DOHH2 (cell line): ENCODE data around the gene KRTAP26-1.

Experiments used
- H3F3A ChIP-seq: fragments of 200-600 bp; sonication (generic), shearing (Covaris generic); 2 replicates; pipeline ENCODE4 v1.6.0; 2016; ENCODE audit warnings: antibody characterized with exemption, mild to moderate bottlenecking; ENCODE audit not compliant: control insufficient read depth, insufficient read depth
- H3K27ac ChIP-seq: fragments of 200-600 bp; sonication (generic); 2 replicates; pipeline ENCODE4 v1.5.1; 2014; ENCODE audit warnings: low read depth, mild to moderate bottlenecking, low read length, moderate library complexity
- H3K27me3 ChIP-seq: fragments of 200-600 bp; sonication (generic); 2 replicates; pipeline ENCODE4 v1.6.1; 2014; ENCODE audit warnings: mild to moderate bottlenecking, low read length, mixed read lengths; ENCODE audit not compliant: control insufficient read depth
- H3K36me3 ChIP-seq: fragments of 200-600 bp; sonication (generic); 2 replicates; pipeline ENCODE4 v1.6.1; 2014; ENCODE audit warnings: mild to moderate bottlenecking, low read length, moderate library complexity, mixed read lengths; ENCODE audit not compliant: control insufficient read depth
- H3K4me1 ChIP-seq: fragments of 200-600 bp; sonication (generic); 2 replicates; pipeline ENCODE4 v1.6.1; 2014; ENCODE audit warnings: mild to moderate bottlenecking, low read length, mixed read lengths; ENCODE audit not compliant: control insufficient read depth
- H3K4me2 ChIP-seq: fragments of 200-600 bp; sonication (generic); 2 replicates; pipeline ENCODE4 v1.6.0; 2014; ENCODE audit warnings: mild to moderate bottlenecking, low read length, moderate library complexity
- H3K4me3 ChIP-seq: fragments of 200-600 bp; sonication (generic); 2 replicates; pipeline ENCODE4 v1.5.1; 2014; ENCODE audit warnings: mild to moderate bottlenecking, low read length, mixed read lengths
- H3K79me2 ChIP-seq: fragments of 200-600 bp; sonication (generic); 2 replicates; pipeline ENCODE4 v1.6.1; 2014; ENCODE audit warnings: mild to moderate bottlenecking, low read length, mixed read lengths; ENCODE audit not compliant: control insufficient read depth
- H3K9me2 ChIP-seq: fragments of 200-600 bp; sonication (generic); replicated peaks from 2 replicates; pipeline ENCODE4 v1.6.1; 2014; ENCODE audit warnings: mild to moderate bottlenecking, low read length, mixed read lengths; ENCODE audit not compliant: control insufficient read depth
- H3K9me3 ChIP-seq: fragments of 200-600 bp; sonication (generic); 2 replicates; pipeline ENCODE4 v1.6.1; 2014; ENCODE audit warnings: antibody characterized with exemption, low read length, mixed read lengths; ENCODE audit not compliant: control insufficient read depth, insufficient read depth
- H4K20me1 ChIP-seq: fragments of 200-600 bp; sonication (generic); 2 replicates; pipeline ENCODE4 v1.6.0; 2014; ENCODE audit warnings: low read depth, mild to moderate bottlenecking, antibody characterized with exemption, low read length, moderate library complexity; ENCODE audit not compliant: control insufficient read depth, insufficient read depth
- CTCF ChIP-seq: fragments of 200-600 bp; sonication (generic); IDR thresholded peaks from one replicate; pipeline ENCODE4 v1.5.1; 2014; ENCODE audit warnings: antibody characterized with exemption, mild to moderate bottlenecking, low read depth, low read length; ENCODE audit not compliant: poor library complexity, severe bottlenecking
- EZH2phosphoT487 ChIP-seq: fragments of 200-600 bp; sonication (generic); IDR thresholded peaks from 2 replicates; pipeline ENCODE4 v1.6.1; 2017; ENCODE audit warnings: borderline replicate concordance, mild to moderate bottlenecking, antibody characterized with exemption, low read length, moderate library complexity, mixed read lengths

The KRTAP26-1 gene

GRCh38 chr21:30289215-30289614 is 30.9 kb downstream of the KRTAP26-1 start, which contains the start of gene KRTAP25-1:
TSS of gene KRTAP25-1 (minus strand) at chr21:30289514. CDS start at chr21:30289490, 24 bp downstream.
- Histone ChIP-seq H3K4me1 (no peaks in the 10 kb centered on the region), H3K4me2 (no peak within 1 kb of the TSS), H3K9me3 (0 out of 2 replicates have a peak, but pooled peaks cover 2% of the 10 kb centered on the region), H3K27ac (no peak within 1 kb of the TSS), H3F3A (no peaks in the 10 kb centered on the region), H4K20me1 (no peaks in the 10 kb centered on the region), H3K4me3 (no peak within 1 kb of the TSS), H3K79me2 (no peaks in the 10 kb centered on the region), H3K27me3 (no peaks in the 10 kb centered on the region), H3K36me3 (no peaks in the 10 kb centered on the region), H3K9me2 (no peaks in the 10 kb centered on the region)
- TF ChIP-seq EZH2phosphoT487 = no peak
- TF ChIP-seq CTCF = no peak

GRCh38 chr21:30282850-30283249 is 37.3 kb downstream of the KRTAP26-1 start, which contains the start of gene KRTAP24-1:
TSS of gene KRTAP24-1 (minus strand) at chr21:30282950. CDS start at chr21:30282932, 18 bp downstream.
- H3K27ac ChIP-seq = no peak within 1 kb of the TSS
- H3K9me2 ChIP-seq = no peaks in the 10 kb centered on the region
- no peaks in the 10 kb centered on the region for H3K27me3 ChIP-seq
- no peak for TF ChIP-seq EZH2phosphoT487
- TF ChIP-seq CTCF = no peak
- no peak within 1 kb of the TSS for H3K4me2 ChIP-seq
- no peaks in the 10 kb centered on the region for H4K20me1 ChIP-seq
- no peaks in the 10 kb centered on the region for H3K4me1 ChIP-seq
- H3K4me3 ChIP-seq = no peak within 1 kb of the TSS
- no peaks in the 10 kb centered on the region for H3K79me2 ChIP-seq
- H3K9me3 ChIP-seq = 0 out of 2 replicates have a peak, but pooled peaks cover 2% of the 10 kb centered on the region
- no peaks in the 10 kb centered on the region for H3F3A ChIP-seq
- no peaks in the 10 kb centered on the region for H3K36me3 ChIP-seq

DNA sequence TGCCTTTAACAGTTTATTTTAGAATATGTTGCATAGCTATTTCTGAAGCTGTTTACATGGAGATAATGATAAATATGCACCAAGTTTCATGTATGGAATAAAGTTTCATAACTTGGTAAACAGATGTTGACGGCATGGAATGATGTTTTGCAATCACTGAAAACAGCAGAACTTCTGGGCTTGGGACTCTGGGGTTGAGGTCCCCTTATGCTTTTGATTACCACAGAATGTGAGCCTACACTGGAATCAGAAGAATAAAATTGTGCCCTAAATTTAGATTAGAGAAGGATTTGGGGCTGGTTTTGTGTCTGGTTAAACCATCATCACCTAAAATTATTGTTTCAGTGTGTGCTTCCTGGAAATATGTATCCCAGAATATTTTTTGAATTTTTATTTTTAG is 48.5 kb downstream of the KRTAP26-1 start:
- Histone ChIP-seq H3K27ac (no peak overlapping the region), H4K20me1 (no peaks in the 10 kb centered on the region), H3K27me3 (no peaks in the 10 kb centered on the region), H3K9me2 (no peaks in the 10 kb centered on the region), H3K79me2 (no peaks in the 10 kb centered on the region), H3K4me2 (no peak overlapping the region), H3K4me3 (no peak overlapping the region), H3F3A (no peaks in the 10 kb centered on the region), H3K36me3 (no peaks in the 10 kb centered on the region), H3K4me1 (no peaks in the 10 kb centered on the region), H3K9me3 (no peaks in the 10 kb centered on the region)
- TF ChIP-seq EZH2phosphoT487 (no peak), CTCF (no peak)
